Stimulated activated naive CD4-positive, alpha-beta T cell treated with Interleukin-2 at 50 U/mL for 16 hours (primary cell): Measurements from ENCODE around the gene SART3.
"Not testable (repeated sequence)": the region's sequence is repeated elsewhere in the genome, so short reads cannot be mapped to it uniquely, and the experiment has no call there.

Experiments used
- DNase-seq: peaks from one replicate; lab custom pipeline; 2025; lab: John Stamatoyannopoulos, UW

SART3 gene

GRCh38 chr12:108487029-108487428, 73.9 kb downstream of the SART3 start:
- DNase-seq, result not testable (repeated sequence)

GRCh38 chr12:108485371-108485770, 75.6 kb downstream of the SART3 start:
- not testable (repeated sequence) for DNase-seq

- no peak for DNase-seq
These were observed 76.1 kb downstream of the SART3 start for GRCh38 chr12:108484845-108485244.

- DNase-seq, result no peak
These were observed 76.5 kb downstream of the SART3 start for GRCh38 chr12:108484431-108484830.

GRCh38 chr12:108483213-108484059, 77.5 kb downstream of the SART3 start:
- no peak for DNase-seq

GRCh38 chr12:108482717-108483212, 78.2 kb downstream of the SART3 start:
- DNase-seq, result no peak

GRCh38 chr12:108479364-108480070, 81.5 kb downstream of the SART3 start:
- DNase-seq, result no peak

- DNase-seq, result no peak
These were observed 82.3 kb downstream of the SART3 start for GRCh38 chr12:108478611-108479206.

GRCh38 chr12:108477881-108478259, 83.1 kb downstream of the SART3 start:
- no peak for DNase-seq

- no peak for DNase-seq
These were observed 83.7 kb downstream of the SART3 start for GRCh38 chr12:108477055-108477880.

GRCh38 chr12:108475396-108475795, 85.6 kb downstream of the SART3 start:
- no peak for DNase-seq

GRCh38 chr12:108473400-108474055, 87.4 kb downstream of the SART3 start:
- DNase-seq, result no peak
